HepG2 (cell line): Measurements from ENCODE around the gene CCDC74B. TPM values are rescaled to one million over a fixed set of nuclear protein-coding genes. Genes with fewer than 3 reads are reported as not detected.
A peak's percentile ranks its signal among the peaks of the same experiment; 100 is the strongest.

Experiments
- ATAC-seq: fragments of 200-7000 bp; cut with Tn5 transposase; 3 replicates; pipeline ENCODE4 v1.9.1; 2020; ENCODE audit warnings: mild to moderate bottlenecking, moderate library complexity
- BruUV-seq: library from RNA; stranded (reverse); fragments of 400-500 nt; replicated peaks from 2 replicates; lab custom pipeline; 2021; lab: Mats Ljungman, UMichigan
- CTCF ChIA-PET: fragments of 300-600 bp; formaldehyde crosslinking; extraction: SDS; loops from one replicate; lab custom pipeline; 2021; ENCODE audit warnings: low total read pairs, inconsistent platforms, low intra/inter-chr PET ratio; lab: Yijun Ruan, JAX
- POLR2A ChIA-PET: fragments of 350-600 bp; sonication (Branson Sonifier 250); formaldehyde crosslinking; loops from one replicate; lab custom pipeline; 2020; ENCODE audit warnings: antibody characterized with exemption, inconsistent platforms; lab: Yijun Ruan, JAX
- DNase-seq: peaks from one replicate; pipeline ENCODE4 v3.0.0-alpha.2; 2015; ENCODE audit warnings: low spot score
- FAIRE-seq: peaks from 3 replicates; lab custom pipeline; 2011; peaks lifted over from hg19 to GRCh38; lab: Jason Lieb, UNC
- H2AFZ ChIP-seq: one replicate; pipeline ENCODE4 v1.6.1; 2011; ENCODE audit warnings: low read length, inconsistent platforms
- H3K27ac ChIP-seq: fragments of 300-600 bp; 3 replicates; pipeline ENCODE4 v1.8.0; 2011; ENCODE audit warnings: mixed run types, mild to moderate bottlenecking, mixed read lengths, low read length, inconsistent platforms; ENCODE audit not compliant: insufficient read depth; ENCODE audit errors: extremely low read length
- H3K27me3 ChIP-seq, 2 experiments: fragments of 200-600 bp in 1 of 2; 2 replicates in 1 of 2; 3 replicates in 1 of 2; pipeline versions ENCODE4 v1.6.0 to v1.8.0; 2011; ENCODE audit warnings: low read length in 2 of 2, mild to moderate bottlenecking in 2 of 2, moderate library complexity in 2 of 2, inconsistent platforms in 1 of 2; ENCODE audit not compliant: insufficient read depth in 2 of 2, control insufficient read depth in 1 of 2
- H3K36me3 ChIP-seq, 2 experiments: fragments of 200-600 bp in 1 of 2; replicated peaks in 1 of 2; 2 replicates in 1 of 2; 3 replicates in 1 of 2; pipeline versions ENCODE4 v1.5.1 to v1.8.0; 2011; ENCODE audit warnings: low read length in 2 of 2, inconsistent platforms in 1 of 2; ENCODE audit not compliant: insufficient read depth in 2 of 2, control insufficient read depth in 1 of 2
- H3K4me1 ChIP-seq: 2 replicates; pipeline ENCODE4 v1.5.1; 2012; ENCODE audit warnings: low read length, inconsistent platforms; ENCODE audit not compliant: insufficient read depth
- H3K4me2 ChIP-seq: 2 replicates; pipeline ENCODE4 v1.6.0; 2011; ENCODE audit warnings: low read depth, low read length, inconsistent platforms
- H3K4me3 ChIP-seq, 3 experiments: fragments of 200-600 bp in 1 of 3; sonication (generic), shearing (Covaris generic) in 1 of 3; replicated peaks in 1 of 3; 2 replicates each; pipeline ENCODE4 v1.5.1; 2011 to 2016; ENCODE audit warnings: low read length in 3 of 3, inconsistent platforms in 2 of 3, low read depth in 2 of 3, mild to moderate bottlenecking in 2 of 3, control low read depth in 1 of 3, mixed read lengths in 1 of 3; ENCODE audit not compliant: insufficient read depth in 1 of 3
- H3K79me2 ChIP-seq: one replicate; pipeline ENCODE4 v1.6.1; 2011; ENCODE audit warnings: low read length, inconsistent platforms; ENCODE audit not compliant: insufficient read depth
- H3K9ac ChIP-seq: 2 replicates; pipeline ENCODE4 v1.6.0; 2011; ENCODE audit warnings: mild to moderate bottlenecking, low read depth, low read length, inconsistent platforms; ENCODE audit not compliant: insufficient read depth
- H3K9me3 ChIP-seq: 2 replicates; pipeline ENCODE4 v1.5.1; 2012; ENCODE audit warnings: mild to moderate bottlenecking, low read length
- H4K20me1 ChIP-seq: 2 replicates; pipeline ENCODE4 v1.6.0; 2011; ENCODE audit warnings: inconsistent platforms, mild to moderate bottlenecking, low read length, moderate library complexity; ENCODE audit not compliant: insufficient read depth
- IRX3 ChIP-seq: sonication (generic); formaldehyde crosslinking; IDR thresholded peaks from 2 replicates; pipeline ENCODE4 v1.8.1; 2023; ENCODE audit warnings: mild to moderate bottlenecking, low read depth, missing genetic modification reagents, borderline replicate concordance
- MIER2 ChIP-seq: IDR thresholded peaks from 2 replicates; pipeline ENCODE4 v1.6.1; 2016; ENCODE audit warnings: missing biosample characterization, missing genetic modification reagents
- NBN ChIP-seq: fragments of 450-650 bp; conservative IDR thresholded peaks from 2 replicates; pipeline ENCODE4 v1.6.1; 2017
- RAD21 ChIP-seq: fragments of 450-650 bp; formaldehyde crosslinking; IDR thresholded peaks from 2 replicates; pipeline ENCODE4 v1.5.0; 2020; ENCODE audit warnings: mild to moderate bottlenecking
- ZBTB33 ChIP-seq: sonication (generic); formaldehyde crosslinking; IDR thresholded peaks from 2 replicates; pipeline ENCODE4 v1.4.0; 2020; ENCODE audit warnings: missing genetic modification reagents
- WGBS: methylation state at CpG from one replicate; pipeline ENCODE4 v1.1.6; 2017; ENCODE audit warnings: low lambda C conversion rate; 5-methylcytosine and 5-hydroxymethylcytosine counted together
- in situ Hi-C: cut with HindIII; loops from 2 replicates; pipeline ENCODE4 v1.10.0; 2017; ENCODE audit warnings: low pct_unique_long_range_greater_than_20kb; ENCODE audit not compliant: extremely low pct_ligation_motif_present
- intact Hi-C: fragments of 100-400 bp; cut with micrococcal nuclease; formaldehyde crosslinking; loops from one replicate; pipeline ENCODE4 v1.10.0; 2022; ENCODE audit not compliant: unreplicated experiment
- polyA plus RNA-seq, 8 experiments: library from polyadenylated mRNA; depleted of rRNA in 3 of 8; stranded (reverse) in 7 of 8; unstranded in 1 of 8; fragments of >200 nt; fragmentation: Illumina TruSeq in 4 of 8; extraction: Trizol in 4 of 8; gene quantifications; 2 replicates each; pipeline versions ENCODE4 v1.2.1 to v1.2.3, GENCODE V29; 2011 to 2016; ENCODE audit warnings: low read depth in 4 of 8, missing spikeins in 1 of 8, mixed read lengths in 1 of 8; ENCODE audit not compliant: insufficient read depth in 1 of 8
- total RNA-seq, 5 experiments: library from RNA; depleted of rRNA; stranded (reverse); fragments of >200 nt; fragmentation: Illumina TruSeq; extraction: Trizol; gene quantifications; 2 replicates each; pipeline ENCODE4 v1.2.3, GENCODE V29; 2016; ENCODE audit warnings: low read depth in 1 of 5
- TF ChIP-seq, protein P1 (sequence below): sonication (generic); formaldehyde crosslinking; IDR thresholded peaks from 2 replicates; pipeline ENCODE4 v1.5.1; 2020; ENCODE audit warnings: mild to moderate bottlenecking, missing genetic modification reagents, moderate library complexity
- TF ChIP-seq, protein P2 (sequence below): IDR thresholded peaks from 2 replicates; pipeline ENCODE4 v1.6.1; 2016

The CCDC74B gene
- total and polyA plus RNA-seq, 2 of the 13 experiments (the other 11 are each of a cell fraction or from before 2014, with no cell fraction given): 0.07 to 0.11 TPM

GRCh38 chr2:130155956-130156623 lies 11.2 kb upstream of the CCDC74B start (continued):
- peak; percentile 88 for TF ChIP-seq ZBTB33
- peak; percentile 53 for TF ChIP-seq RAD21 (CRISPR knock-in tag)

- Histone ChIP-seq H3K79me2 (no peaks in the 10 kb centered on the region), H3K4me1 (no peaks in the 10 kb centered on the region), H2AFZ (no peak overlapping the region), H3K9me3 (no peaks in the 10 kb centered on the region), H3K27me3 (no peaks in the 10 kb centered on the region), H4K20me1 (no peaks in the 10 kb centered on the region), H3K4me3 (no peak overlapping the region), H3K9ac (no peak overlapping the region), H3K4me2 (no peak overlapping the region), H3K36me3 (peaks cover 13 to 47% of the 10 kb centered on the region in 2 experiments; a peak in 4 of 5 replicates), H3K27ac (no peak overlapping the region)
- BruUV-seq: no TSS peak
- FAIRE-seq (no peak), DNase-seq (no peak), ATAC-seq (no peak)
- intact Hi-C loops (loop anchor here (5.0 kb wide), 1 partner anchor 218 kb away; no protein-coding TSS in a partner anchor), in situ Hi-C loops (loop anchor here (10.0 kb wide), 1 partner anchor 180 kb away; no protein-coding TSS in a partner anchor)
- WGBS: 97% methylated on average over 18 of the region's 29 CpGs
- ChIA-PET POLR2A (interaction anchor here (1.1 kb wide), 2 partner anchors 26 to 187 kb away, joined by 3 to 5 read pairs; partner anchors contain the start of genes IMP4 and SMPD4), CTCF (interaction anchor here (2.5 kb wide), 1 partner anchor 177 kb away, joined by 14 read pairs; no protein-coding TSS in a partner anchor)
- TF ChIP-seq MIER2: no peak
- TF ChIP-seq NBN: no peak
- TF ChIP-seq, protein P1, sequence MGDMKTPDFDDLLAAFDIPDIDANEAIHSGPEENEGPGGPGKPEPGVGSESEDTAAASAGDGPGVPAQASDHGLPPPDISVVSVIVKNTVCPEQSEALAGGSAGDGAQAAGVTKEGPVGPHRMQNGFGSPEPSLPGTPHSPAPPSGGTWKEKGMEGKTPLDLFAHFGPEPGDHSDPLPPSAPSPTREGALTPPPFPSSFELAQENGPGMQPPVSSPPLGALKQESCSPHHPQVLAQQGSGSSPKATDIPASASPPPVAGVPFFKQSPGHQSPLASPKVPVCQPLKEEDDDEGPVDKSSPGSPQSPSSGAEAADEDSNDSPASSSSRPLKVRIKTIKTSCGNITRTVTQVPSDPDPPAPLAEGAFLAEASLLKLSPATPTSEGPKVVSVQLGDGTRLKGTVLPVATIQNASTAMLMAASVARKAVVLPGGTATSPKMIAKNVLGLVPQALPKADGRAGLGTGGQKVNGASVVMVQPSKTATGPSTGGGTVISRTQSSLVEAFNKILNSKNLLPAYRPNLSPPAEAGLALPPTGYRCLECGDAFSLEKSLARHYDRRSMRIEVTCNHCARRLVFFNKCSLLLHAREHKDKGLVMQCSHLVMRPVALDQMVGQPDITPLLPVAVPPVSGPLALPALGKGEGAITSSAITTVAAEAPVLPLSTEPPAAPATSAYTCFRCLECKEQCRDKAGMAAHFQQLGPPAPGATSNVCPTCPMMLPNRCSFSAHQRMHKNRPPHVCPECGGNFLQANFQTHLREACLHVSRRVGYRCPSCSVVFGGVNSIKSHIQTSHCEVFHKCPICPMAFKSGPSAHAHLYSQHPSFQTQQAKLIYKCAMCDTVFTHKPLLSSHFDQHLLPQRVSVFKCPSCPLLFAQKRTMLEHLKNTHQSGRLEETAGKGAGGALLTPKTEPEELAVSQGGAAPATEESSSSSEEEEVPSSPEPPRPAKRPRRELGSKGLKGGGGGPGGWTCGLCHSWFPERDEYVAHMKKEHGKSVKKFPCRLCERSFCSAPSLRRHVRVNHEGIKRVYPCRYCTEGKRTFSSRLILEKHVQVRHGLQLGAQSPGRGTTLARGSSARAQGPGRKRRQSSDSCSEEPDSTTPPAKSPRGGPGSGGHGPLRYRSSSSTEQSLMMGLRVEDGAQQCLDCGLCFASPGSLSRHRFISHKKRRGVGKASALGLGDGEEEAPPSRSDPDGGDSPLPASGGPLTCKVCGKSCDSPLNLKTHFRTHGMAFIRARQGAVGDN (CRISPR knock-in tag): 0 out of 2 replicates have a peak, but pooled peaks have one; percentile 17
- no peak for TF ChIP-seq IRX3 (CRISPR knock-in tag)
- TF ChIP-seq, protein P2, sequence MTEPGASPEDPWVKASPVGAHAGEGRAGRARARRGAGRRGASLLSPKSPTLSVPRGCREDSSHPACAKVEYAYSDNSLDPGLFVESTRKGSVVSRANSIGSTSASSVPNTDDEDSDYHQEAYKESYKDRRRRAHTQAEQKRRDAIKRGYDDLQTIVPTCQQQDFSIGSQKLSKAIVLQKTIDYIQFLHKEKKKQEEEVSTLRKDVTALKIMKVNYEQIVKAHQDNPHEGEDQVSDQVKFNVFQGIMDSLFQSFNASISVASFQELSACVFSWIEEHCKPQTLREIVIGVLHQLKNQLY (CRISPR knock-in tag): no peak
Observed at GRCh38 chr2:130154773-130155765, 10.2 kb upstream of the CCDC74B start.
